GM18867 (cell line): ENCODE measurements around the gene ARFIP2.

Experiments
- ATAC-seq: cut with Tn5 transposase; IDR thresholded peaks from one replicate; pipeline ENCODE4 v1.9.1; 2021; ENCODE audit warnings: mild to moderate bottlenecking, moderate library complexity; ENCODE audit not compliant: unreplicated experiment

ARFIP2 gene

GRCh38 chr11:6443269-6444003 lies 37.7 kb downstream of the ARFIP2 start:
- ATAC-seq: peak; percentile 82

DNA sequence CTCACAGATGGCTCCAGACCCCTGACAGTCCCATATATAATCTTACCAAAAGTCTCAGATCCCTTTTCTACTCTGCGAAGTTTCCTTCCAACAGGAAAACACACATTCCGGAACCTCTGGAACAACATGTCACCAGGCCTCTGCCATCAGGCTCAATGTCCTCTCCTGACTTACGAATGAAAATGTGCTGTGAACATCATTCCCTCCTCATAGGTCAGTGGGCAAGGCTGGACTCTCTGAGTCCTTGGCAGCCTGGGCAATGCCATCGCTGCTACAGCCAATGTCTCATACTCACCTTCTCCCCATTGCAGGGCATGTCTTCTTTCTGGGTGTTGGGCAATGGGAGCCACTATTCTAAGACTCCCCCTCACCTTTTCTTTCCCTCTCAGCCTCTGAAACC lies 38.7 kb downstream of the ARFIP2 start:
- ATAC-seq: no peak

- no peak for ATAC-seq
Observed at GRCh38 chr11:6440906-6441358, 40.2 kb downstream of the ARFIP2 start, which contains the start of gene HPX. Gene HPX, minus strand, starts transcription at chr11:6440987. Its CDS starts 24 bp downstream, at chr11:6440963.

DNA sequence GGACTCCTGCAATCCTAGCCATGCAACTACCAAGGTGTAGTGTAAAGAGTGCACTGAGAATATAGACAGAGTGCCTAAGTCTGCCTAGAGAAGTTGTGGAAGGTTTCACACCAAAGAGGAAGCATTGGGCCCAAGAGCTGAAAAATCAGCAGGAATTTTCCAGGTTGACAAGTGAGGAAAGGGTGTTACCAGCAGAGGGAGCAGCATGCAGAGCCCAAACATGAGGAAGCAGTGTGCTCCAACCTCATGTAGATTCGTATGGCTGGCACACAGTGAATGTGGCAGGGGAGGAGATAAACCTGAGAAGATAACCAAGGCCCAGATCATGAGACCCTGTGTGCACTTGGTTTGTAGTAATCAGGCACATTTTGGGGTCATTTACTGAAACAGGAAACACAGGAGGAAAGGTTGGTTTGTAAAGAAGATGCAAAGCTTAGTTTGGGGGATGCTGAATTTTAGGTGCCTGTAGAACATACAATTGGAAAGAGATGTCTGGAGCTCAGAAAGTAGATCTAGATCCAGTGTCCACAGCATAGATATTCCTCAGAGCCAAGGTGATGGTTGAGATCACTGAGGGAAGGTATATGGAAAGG lies 42.1 kb downstream of the ARFIP2 start:
- ATAC-seq: no peak

- no peak for ATAC-seq
Observed at GRCh38 chr11:6437993-6438392, 43.1 kb downstream of the ARFIP2 start.

GRCh38 chr11:6437423-6437822 lies 43.7 kb downstream of the ARFIP2 start:
- no peak for ATAC-seq

DNA sequence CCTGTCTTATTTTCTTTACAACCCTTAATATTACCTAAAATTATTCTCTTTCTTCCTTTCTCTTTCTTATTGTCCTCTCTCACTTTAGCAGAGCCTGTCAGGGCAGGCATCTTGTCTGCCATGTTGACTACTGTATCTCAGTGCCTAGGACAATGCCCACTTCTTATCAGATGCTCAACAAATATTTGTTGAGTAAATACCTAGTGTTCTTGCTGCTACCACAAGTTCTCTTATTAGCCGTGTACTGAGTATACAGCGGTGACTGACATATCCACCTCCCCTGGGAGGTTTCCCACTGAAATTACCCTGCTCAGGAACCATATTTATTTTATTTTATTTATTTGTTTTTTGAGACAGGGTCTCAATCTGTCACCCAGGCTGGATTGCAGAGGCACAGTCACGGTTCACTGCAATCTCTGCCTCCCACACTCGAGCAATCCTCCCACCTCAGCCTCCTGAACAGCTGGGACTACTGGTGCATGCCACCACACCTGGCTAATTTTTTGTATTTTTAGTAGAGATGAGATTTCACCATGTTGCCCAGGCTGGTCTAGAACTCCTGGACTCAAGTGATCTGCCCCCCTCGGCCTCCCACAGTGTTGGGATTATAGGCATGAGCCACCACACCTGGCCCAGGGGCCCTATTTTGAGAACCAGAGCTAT lies 47.0 kb downstream of the ARFIP2 start:
- peak; percentile 45 for ATAC-seq

- no peak for ATAC-seq
Observed at GRCh38 chr11:6431861-6432260, 49.3 kb downstream of the ARFIP2 start.

GRCh38 chr11:6427516-6427915 lies 53.6 kb downstream of the ARFIP2 start:
- ATAC-seq: no peak
